HG02759 (cell line): ENCODE data around the gene ZEB2.

Experiments used
- ATAC-seq: cut with Tn5 transposase; IDR thresholded peaks from one replicate; pipeline ENCODE4 v1.9.1; 2021; ENCODE audit warnings: mild to moderate bottlenecking, moderate library complexity; ENCODE audit not compliant: unreplicated experiment

ZEB2 gene

DNA sequence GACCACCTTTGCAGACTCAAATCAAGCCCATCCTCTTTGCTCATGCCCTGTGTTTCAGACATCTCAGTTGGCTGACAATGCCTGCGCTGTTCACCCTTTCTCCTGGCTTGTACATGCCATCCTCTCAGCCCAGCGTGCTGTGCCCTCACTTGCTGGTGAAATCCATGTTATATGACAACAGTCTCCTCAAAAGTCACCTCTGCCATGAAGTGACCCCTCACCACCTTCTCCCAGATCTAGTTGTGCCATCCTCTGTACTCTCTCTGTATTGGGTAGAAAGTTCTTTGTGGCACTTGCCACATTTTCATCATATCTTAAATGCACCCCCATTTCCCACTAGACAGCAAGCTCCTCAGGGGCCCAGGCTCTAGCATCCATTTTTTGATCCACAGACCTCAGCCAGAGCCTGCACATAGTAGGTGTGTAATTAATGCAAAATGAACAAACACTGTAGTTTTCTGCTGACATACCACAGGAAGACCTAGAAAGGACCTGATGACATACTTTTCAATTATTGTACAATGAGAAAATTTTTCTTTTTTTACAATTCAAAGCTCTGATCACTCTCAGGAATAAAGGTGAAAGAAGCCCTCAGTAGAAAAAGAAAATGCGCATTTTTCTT, 22.8 kb downstream of the ZEB2 start:
- ATAC-seq, result no peak

DNA sequence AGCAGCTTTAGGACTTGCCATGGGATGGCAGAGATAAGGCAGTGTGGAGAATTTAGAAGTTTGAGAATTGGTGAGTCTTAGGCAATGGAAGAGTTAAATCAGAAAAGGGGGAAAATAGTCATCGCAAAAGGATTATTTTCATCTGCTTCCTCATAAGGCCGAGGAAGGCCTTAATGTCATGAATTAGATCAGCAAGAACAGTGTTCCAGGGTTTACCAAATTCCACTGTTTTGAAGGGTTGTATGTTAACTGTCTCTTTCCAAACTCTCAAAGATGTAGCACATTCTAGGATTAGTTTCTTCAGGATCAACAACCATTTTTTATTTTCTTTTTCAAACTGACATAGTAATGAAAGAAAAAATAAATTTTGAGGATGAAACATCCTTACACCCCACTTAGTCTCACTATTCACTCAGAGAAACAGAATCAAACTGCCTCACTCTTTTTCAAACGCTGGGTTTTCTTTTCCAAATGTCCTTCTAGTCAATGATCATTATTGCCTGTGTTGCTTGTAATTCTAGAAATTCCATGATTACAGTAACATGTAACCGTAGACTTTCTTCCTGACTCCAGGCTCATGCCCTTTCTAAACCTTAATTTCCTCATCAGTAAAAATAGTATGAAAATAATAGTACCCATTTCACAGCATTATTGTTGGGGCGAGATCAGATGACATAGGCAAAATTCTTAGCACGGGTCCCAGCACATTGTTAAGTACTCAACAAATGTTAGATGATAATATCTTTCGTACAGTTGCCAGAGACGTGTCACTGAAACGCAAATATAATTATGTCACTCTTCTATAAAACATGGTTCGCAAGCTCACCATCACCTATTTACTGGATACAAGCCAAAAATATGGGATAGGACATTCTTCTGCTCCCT, 23.6 kb downstream of the ZEB2 start:
- no peak for ATAC-seq

DNA sequence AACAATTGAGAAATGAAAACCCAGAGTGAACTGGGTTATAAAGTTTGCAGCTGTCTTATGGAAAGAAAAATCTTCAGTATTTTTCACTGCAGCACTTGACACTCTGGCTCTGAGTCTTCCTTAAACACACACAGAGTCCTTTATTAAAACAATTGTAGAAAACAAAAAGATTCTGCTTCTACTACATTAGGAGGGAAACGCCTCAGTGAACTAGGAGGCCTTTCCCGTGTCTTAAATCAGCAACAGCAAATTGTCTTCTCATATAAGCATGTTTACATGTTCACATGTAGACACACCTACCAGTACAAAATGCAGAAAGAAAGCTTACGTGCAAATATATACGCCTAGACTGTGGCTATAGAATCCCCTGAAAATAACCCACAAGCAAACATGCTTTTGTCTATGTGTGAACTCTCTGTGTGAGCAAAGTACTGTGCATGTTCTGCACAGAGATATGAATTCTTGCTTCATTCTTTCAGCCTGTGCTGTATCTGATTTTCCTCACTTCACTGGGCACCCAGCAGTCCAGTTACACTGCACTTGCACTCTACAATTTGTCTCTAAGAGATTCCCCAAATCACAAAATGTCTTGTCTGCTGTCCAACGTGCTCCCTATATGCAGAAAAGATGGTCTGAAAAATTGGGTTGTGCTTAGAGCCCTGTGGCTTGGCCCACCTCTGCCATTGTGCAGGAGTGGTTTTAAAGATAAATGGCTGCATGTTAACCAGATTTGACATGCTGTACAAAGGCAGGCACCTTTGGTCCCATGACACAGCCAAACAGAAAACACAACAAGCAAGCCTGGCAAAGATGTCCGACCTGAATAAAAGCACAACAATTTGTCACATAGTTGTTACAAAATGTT, 24.5 kb downstream of the ZEB2 start:
- no peak for ATAC-seq

GRCh38 chr2:144493027-144493809, 26.7 kb downstream of the ZEB2 start:
- no peak for ATAC-seq

DNA sequence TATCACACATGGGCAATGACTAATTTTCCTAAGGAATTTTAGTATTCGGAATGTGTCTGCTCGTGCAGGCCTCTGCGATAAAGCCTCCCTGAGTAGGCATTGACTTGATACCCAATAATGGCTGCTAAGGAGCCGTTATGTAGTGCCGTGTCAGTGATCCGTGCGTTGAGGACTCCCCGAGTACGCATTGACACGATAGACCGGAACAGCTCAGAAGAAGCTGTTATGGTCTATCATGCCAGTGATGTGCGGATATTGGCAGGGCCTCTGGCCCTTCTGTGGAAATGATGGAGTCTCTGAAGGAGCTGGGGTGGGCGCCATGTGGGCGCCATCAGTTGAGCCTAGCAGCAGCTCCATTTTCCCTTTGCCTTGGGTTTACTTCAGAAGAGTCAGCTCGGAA, 29.1 kb downstream of the ZEB2 start:
- no peak for ATAC-seq

DNA sequence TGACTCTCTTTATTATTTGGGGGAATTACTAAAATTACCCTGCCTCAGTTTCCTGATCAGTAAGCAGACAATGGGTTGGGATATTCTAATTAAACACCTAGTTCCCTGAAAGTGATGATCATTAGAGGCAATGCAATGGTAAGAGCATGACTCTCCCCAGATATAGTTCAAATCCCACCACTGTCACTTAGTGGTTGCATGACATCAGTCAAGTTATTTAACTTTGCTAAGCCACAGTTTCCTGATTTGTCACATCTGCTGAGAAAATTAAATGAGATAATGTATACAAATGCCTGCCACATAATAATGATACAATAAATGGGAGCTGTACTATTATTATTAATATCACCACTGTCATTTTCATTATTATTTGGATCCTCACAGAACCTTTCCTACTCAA, 29.9 kb downstream of the ZEB2 start:
- ATAC-seq, result no peak

- no peak for ATAC-seq
Observed at GRCh38 chr2:144489315-144489916, 30.5 kb downstream of the ZEB2 start.

DNA sequence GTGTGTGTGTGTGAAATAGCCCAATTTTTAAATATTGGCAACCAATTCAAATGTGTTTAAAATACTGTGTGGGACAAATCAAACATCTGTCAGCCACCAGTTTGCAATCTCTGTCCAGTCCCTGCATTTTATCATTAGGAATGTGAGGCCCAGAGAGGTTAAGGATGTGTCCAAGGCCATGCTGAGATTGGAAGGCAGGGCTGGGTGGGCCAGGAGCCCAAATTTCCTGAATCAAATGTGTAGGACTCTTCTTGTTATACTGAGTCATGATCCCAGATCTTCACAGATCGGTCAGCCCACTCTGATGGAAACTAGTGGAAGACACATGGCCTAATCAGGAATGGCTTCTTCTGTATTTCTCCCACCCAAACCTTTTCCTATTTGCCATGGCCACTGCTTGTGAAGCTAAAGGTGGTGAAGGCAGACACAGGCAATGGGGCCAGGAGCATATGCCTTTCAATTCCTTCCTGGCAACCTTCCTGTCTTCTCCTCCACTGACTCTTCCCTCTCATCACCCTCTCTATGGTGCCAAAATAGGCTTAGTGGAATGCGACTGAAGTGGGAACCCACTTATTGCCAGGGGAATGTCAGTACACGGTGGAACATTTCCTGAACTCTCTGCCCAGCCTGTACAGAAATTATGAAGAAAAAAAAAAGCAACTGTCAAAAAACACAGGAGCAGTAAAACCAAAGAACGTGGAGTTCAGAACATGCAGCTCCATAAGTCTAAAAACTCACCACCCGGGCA, 35.5 kb downstream of the ZEB2 start:
- no peak for ATAC-seq

DNA sequence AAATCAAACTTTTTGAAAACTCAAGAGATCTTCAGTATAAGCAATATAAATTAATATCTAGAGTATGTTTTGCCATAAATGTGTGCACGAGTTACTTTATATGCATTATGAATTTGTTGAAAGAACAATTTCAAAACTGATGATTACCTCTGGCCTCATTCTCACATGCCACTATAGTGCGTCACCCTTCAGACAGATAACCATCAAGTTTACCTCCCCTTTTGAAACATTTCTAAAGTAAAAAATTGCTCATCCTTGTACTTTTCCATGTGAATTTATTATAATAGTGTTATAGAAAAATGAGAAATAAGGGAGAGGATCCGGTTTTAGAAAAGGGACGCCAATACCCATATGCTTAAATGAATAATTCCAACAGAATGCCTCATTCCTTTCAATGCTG, 38.3 kb downstream of the ZEB2 start:
- ATAC-seq, result no peak

DNA sequence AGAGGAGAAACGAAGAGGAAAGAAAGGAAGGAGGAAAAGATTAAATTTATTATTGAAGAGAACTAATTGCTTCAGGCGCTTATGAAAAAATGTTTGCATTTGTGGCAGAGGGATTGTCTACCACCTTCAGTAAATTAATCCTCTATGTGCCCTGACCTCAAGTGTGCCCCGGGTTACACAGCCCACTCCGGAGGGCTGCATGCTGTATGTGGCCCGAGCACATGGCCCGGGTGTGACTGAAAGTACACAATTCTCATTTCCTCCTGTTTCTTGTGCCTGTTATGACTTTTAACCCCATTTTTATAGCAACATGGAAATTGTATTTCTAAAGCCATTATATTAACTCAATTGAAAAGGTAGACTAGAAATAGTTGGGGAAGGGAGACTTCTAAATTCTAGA, 38.8 kb downstream of the ZEB2 start:
- ATAC-seq, result no peak

GRCh38 chr2:144480285-144480684, 39.6 kb downstream of the ZEB2 start:
- ATAC-seq, result no peak

- ATAC-seq, result no peak
Observed at GRCh38 chr2:144479659-144480058, 40.3 kb downstream of the ZEB2 start.

GRCh38 chr2:144479138-144479537, 40.8 kb downstream of the ZEB2 start:
- no peak for ATAC-seq

DNA sequence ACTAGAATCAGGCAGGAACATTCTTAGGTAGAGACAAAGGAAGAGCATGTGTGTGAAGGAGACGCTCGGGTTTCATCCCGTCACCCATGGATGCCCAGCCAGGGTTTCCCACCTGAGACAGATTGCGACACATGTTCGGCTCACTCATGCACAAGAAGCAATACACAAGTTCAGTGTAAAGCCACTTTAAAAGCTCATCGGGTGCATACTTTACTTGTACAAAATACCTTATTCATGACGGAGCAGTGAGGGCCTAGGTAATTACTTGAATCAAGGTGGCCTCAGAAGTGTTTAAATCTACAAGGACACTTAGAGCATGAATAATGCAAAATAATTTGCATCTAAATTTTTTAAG, 42.0 kb downstream of the ZEB2 start:
- ATAC-seq, result no peak

DNA sequence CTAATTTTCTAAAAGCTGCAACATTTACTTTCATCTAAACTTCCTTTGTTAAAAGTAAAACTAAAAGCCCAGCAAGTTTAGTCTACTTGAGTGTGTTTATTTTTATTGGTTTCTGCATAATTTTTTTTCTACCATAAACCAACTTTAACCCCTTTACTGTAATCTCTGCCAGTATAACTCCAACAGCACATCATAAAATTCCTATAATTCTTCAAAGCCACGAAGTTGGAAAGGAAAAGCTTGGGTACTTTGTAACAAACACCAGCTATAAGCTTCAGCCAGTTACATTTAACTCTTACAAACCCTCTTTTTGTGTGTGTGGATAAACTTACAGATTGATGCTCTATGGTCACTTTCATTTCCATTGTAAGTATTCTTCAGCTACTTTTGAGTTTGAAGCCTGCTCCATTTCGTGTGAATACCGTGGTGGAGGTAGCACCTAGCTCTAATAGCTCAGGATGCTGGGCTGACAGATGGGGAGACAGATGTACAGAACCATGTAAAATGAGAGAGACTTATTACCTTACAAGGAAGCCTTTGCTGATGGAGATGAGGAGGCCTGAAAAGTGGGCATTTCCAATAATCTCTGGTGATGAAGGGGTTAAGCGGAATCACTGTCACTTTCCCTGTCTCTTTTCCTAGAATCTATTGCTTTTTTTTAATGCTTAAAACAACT, 42.5 kb downstream of the ZEB2 start:
- no peak for ATAC-seq

GRCh38 chr2:144476682-144477081, 43.2 kb downstream of the ZEB2 start:
- ATAC-seq, result no peak

DNA sequence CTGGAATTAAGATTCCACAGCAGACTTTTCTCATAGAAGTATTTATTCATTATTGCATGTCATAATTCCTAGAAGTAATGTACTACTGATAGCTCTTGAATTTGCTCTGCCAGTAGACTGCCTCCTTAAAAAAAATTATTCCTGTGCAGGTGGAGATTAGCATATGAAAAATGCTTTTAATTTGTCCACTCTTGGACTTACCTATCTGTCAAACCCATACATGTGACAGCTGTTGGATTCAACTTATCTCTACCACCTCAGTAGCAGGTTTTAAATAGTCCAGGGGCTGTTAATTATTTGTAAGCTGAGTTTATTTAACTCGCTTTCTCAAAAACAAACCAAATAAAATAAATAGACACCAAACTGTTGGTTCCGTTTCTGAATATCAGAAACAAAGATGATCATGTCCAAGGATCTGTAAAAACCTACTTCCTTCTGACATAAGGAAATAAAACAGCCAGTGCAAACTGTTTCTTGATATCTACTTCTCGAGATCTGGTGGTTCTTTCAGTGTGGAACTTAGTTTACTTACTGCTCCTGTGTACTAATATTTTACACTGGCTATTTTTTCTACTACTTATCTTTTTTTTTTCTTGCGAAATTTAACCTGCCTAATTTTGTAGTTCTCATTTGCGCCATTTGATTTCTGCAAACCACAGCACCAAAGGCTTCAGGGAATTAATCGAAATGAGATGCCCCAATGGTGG, 44.2 kb downstream of the ZEB2 start:
- ATAC-seq, result no peak

- no peak for ATAC-seq
Observed at GRCh38 chr2:144475044-144475443, 44.9 kb downstream of the ZEB2 start.

DNA sequence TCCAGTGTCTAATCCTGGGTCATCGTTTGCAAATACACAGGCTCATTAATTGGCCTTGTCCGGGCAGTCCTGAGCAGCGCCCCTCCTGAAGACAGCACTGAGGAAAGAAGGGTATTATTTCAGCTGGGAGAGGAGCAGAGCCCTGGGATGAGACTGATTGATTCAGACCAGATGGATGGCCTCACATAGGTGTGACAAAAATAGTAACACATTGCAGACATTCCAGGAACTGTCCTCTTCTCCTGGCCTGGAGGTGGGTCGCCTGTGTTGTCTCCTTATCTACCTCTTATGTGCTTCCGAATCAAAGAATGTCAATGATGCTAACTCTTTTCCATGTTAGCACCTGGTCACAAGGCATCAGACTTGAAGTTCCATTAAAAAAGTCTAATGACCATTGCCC, 45.9 kb downstream of the ZEB2 start:
- no peak for ATAC-seq
